Measurements from ENCODE around the gene ZIC1.

GRCh38 chr3:147365196-147366115 is 43.7 kb upstream of the ZIC1 start:
- no peak for TF ChIP-seq POLR2A (IDR thresholded peaks at IDR 0.05)
- no peak for TF ChIP-seq CTCF (IDR thresholded peaks at IDR 0.05)
- no peak for TF ChIP-seq POLR2AphosphoS5 (IDR thresholded peaks at IDR 0.05)
